ENCODE data around the gene SHROOM4.

The SHROOM4 gene

GRCh38 chrX:50677789-50678188 is 136.2 kb downstream of the SHROOM4 start:
- TF ChIP-seq CTCF (IDR thresholded peaks at IDR 0.05; ENCODE audit: insufficient read depth, low read length, missing control alignments), result no peak
- no peak for DNase-seq (ENCODE audit: low read depth, low spot score)
- POLR2A ChIA-PET, result no interaction called here
- CTCF ChIA-PET, result interaction anchor here (2.6 kb wide), 1 partner anchor 13 kb away, joined by 11 read pairs; no protein-coding TSS in a partner anchor
- H3K4me3 ChIP-seq (ENCODE audit: low read depth, low read length), result no peak overlapping the region

GRCh38 chrX:50671661-50672060 is 142.3 kb downstream of the SHROOM4 start:
- no peak overlapping the region for H3K4me3 ChIP-seq (ENCODE audit: low read depth, low read length)
- TF ChIP-seq CTCF (IDR thresholded peaks at IDR 0.05; ENCODE audit: insufficient read depth, low read length, missing control alignments), result no peak
- POLR2A ChIA-PET, result no interaction called here
- CTCF ChIA-PET, result interaction anchor here (1.1 kb wide), 1 partner anchor 317 kb away, joined by 3 read pairs; no protein-coding TSS in a partner anchor
- DNase-seq (ENCODE audit: low read depth, low spot score), result no peak

GRCh38 chrX:50668860-50669259 is 145.1 kb downstream of the SHROOM4 start:
- POLR2A ChIA-PET, result no interaction called here

GRCh38 chrX:50648156-50648555 is 165.8 kb downstream of the SHROOM4 start:
- no peak for TF ChIP-seq CTCF (IDR thresholded peaks at IDR 0.05; ENCODE audit: insufficient read depth, low read length, missing control alignments)
- DNase-seq (ENCODE audit: low read depth, low spot score), result no peak
- no peak overlapping the region for H3K4me3 ChIP-seq (ENCODE audit: low read depth, low read length)
- ChIA-PET POLR2A (no interaction called here), CTCF (no interaction called here)

More at GRCh38 chrX:50668860-50669259, 145.1 kb downstream of the SHROOM4 start:
- H3K4me3 ChIP-seq (ENCODE audit: low read depth, low read length), result no peak overlapping the region
- DNase-seq (ENCODE audit: low read depth, low spot score), result no peak
- TF ChIP-seq CTCF (IDR thresholded peaks at IDR 0.05; ENCODE audit: insufficient read depth, low read length, missing control alignments), result no peak
- CTCF ChIA-PET, result no interaction called here

- H3K4me3 ChIP-seq (ENCODE audit: low read depth, low read length), result no peak overlapping the region
- ChIA-PET CTCF (no interaction called here), POLR2A (no interaction called here)
- no peak for DNase-seq (ENCODE audit: low read depth, low spot score)
- TF ChIP-seq CTCF (IDR thresholded peaks at IDR 0.05; ENCODE audit: insufficient read depth, low read length, missing control alignments), result no peak
These were observed 169.5 kb downstream of the SHROOM4 start for GRCh38 chrX:50644496-50644895.

- no peak for DNase-seq (ENCODE audit: low read depth, low spot score)
- no peak overlapping the region for H3K4me3 ChIP-seq (ENCODE audit: low read depth, low read length)
- ChIA-PET CTCF (no interaction called here), POLR2A (no interaction called here)
- TF ChIP-seq CTCF (IDR thresholded peaks at IDR 0.05; ENCODE audit: insufficient read depth, low read length, missing control alignments), result no peak
These were observed 170.4 kb downstream of the SHROOM4 start for GRCh38 chrX:50643525-50644137.
